ENCODE results near the gene DDX10. TPM values are rescaled to one million over a fixed set of nuclear protein-coding genes. Genes with fewer than 3 reads are reported as not detected.

DDX10 gene
- total RNA-seq, 4 donors from 2014 or later = 27.9 to 511 (median 31.5) TPM

DNA sequence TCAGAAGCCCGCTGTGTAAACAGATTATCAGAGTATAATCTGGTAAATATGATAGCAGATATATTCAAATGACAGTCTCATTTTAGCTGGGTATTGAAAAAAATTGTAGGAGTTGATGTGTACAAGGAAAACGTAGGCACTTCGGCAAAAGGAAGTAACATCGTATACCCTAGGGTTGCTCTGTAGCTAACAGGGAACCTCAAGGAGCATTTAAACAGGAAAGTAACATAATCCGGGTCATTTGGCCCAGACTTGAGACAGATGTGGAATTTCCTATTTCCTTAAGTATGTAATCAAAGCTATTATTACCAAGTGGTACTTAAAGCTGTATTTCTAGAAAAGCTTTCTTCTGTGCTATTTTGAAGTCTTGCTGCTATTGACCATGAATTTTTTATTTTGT lies 215.6 kb downstream of the DDX10 start:
- H3K9me3 ChIP-seq = no peaks in the 10 kb centered on the region
- no peaks in the 10 kb centered on the region for H3K27me3 ChIP-seq
- H3K4me1 ChIP-seq = no peaks in the 10 kb centered on the region
- TF ChIP-seq, protein P1, sequence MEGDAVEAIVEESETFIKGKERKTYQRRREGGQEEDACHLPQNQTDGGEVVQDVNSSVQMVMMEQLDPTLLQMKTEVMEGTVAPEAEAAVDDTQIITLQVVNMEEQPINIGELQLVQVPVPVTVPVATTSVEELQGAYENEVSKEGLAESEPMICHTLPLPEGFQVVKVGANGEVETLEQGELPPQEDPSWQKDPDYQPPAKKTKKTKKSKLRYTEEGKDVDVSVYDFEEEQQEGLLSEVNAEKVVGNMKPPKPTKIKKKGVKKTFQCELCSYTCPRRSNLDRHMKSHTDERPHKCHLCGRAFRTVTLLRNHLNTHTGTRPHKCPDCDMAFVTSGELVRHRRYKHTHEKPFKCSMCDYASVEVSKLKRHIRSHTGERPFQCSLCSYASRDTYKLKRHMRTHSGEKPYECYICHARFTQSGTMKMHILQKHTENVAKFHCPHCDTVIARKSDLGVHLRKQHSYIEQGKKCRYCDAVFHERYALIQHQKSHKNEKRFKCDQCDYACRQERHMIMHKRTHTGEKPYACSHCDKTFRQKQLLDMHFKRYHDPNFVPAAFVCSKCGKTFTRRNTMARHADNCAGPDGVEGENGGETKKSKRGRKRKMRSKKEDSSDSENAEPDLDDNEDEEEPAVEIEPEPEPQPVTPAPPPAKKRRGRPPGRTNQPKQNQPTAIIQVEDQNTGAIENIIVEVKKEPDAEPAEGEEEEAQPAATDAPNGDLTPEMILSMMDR (IDR thresholded peaks at IDR 0.05) = no peak
- TF ChIP-seq POLR2A (IDR thresholded peaks at IDR 0.05) = no peak
- intact Hi-C loops (cut with DNase I; ENCODE audit: low total_unique reads) = no loop called here
- H3K27ac ChIP-seq = no peak overlapping the region
- no peak for DNase-seq
- H3K4me3 ChIP-seq = no peak overlapping the region
- H3K36me3 ChIP-seq = no peaks in the 10 kb centered on the region

DNA sequence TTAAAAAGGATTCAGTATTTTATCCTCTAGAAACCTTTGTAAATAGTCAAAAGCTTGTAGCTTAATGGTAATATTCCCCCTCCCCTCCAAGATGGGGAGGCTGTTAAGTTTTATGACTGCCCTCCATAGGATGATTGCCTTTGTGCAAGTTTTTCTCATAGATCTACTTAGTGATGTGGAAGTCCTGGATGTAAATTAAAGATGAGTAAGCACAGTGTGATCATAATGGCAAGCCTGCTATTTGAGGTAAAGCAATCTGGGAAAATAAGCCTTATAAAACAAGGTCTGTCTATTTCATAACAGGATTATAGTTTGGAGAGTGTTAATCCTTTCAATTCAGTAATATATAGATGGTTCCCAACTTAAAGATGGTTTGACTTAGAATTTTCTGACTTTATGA lies 216.3 kb downstream of the DDX10 start:
- no peaks in the 10 kb centered on the region for H3K4me1 ChIP-seq
- intact Hi-C loops (cut with DNase I; ENCODE audit: low total_unique reads) = no loop called here
- no peaks in the 10 kb centered on the region for H3K36me3 ChIP-seq
- TF ChIP-seq POLR2A (IDR thresholded peaks at IDR 0.05) = no peak
- TF ChIP-seq, protein P1 (IDR thresholded peaks at IDR 0.05) = no peak
- DNase-seq = no peak
- H3K4me3 ChIP-seq = no peak overlapping the region
- H3K27ac ChIP-seq = no peak overlapping the region
- H3K27me3 ChIP-seq = no peaks in the 10 kb centered on the region
- H3K9me3 ChIP-seq = no peaks in the 10 kb centered on the region

DNA sequence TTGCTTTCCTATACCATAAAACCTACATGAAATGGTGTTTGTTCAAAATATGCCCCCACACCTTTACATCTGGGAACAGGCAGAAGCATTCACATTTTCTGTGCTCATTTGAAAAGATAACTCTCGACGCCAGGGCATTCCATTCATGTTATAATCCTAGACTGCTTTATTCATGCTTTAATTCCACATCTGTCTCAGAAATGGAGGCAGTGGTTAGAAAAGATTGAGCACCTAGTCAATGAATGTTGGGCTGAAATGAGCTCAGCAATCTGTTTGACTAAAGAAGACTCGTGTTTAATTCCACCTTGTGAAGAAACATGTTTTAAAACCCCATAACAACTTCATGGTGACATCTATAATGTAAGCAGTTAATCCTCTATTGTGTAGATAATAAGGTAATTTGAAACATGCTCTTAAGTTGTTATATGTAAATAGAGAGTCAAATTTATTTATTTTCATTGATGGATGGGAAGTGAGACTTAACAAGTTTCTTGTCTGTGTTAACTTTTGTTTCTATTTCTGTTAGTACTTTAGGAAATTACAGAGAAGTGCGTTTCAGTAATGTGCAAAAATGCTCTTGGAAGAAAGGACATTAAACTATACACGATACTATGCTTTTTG lies 217.5 kb downstream of the DDX10 start:
- Histone ChIP-seq H3K9me3 (no peaks in the 10 kb centered on the region), H3K4me1 (no peaks in the 10 kb centered on the region), H3K4me3 (no peak overlapping the region), H3K27ac (no peak overlapping the region), H3K27me3 (no peaks in the 10 kb centered on the region), H3K36me3 (no peaks in the 10 kb centered on the region)
- no peak for DNase-seq
- no peak for TF ChIP-seq POLR2A (IDR thresholded peaks at IDR 0.05)
- TF ChIP-seq, protein P1 (IDR thresholded peaks at IDR 0.05) = no peak
- intact Hi-C loops (cut with DNase I; ENCODE audit: low total_unique reads) = no loop called here

DNA sequence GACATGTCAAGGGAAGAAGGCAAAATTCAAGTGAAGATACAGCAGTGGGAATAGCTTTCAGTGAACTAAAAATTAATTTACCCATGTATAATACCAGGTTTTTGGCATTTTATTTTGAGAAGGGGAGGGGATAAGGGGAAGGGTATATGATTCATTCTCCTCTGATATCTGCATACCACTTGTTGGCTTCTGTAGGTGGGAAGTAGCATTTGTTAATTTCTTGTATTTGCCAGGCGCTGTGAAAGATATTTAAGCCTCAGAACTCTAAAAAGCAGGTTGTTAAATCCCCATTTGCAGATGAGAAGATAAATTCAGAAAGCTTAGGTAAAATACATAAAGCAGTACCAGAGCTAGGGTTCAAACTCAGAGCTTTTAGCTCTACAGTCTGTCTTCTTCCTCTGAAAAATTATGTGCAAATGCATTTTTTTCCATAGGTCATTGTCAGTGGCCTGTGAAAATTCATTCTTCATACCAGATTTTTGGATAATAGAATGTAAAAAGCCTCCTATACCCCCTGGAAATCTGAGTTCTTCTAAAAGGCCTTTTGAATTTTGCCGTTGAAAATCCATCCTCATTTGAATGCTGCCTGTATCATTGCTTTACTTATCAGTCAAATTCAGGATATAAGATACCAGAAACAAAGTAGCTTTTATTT lies 221.3 kb downstream of the DDX10 start:
- Histone ChIP-seq H3K4me1 (no peaks in the 10 kb centered on the region), H3K9me3 (no peaks in the 10 kb centered on the region), H3K4me3 (no peak overlapping the region), H3K27ac (no peak overlapping the region), H3K27me3 (no peaks in the 10 kb centered on the region), H3K36me3 (no peaks in the 10 kb centered on the region)
- TF ChIP-seq, protein P1 (IDR thresholded peaks at IDR 0.05) = no peak
- TF ChIP-seq POLR2A (IDR thresholded peaks at IDR 0.05) = no peak
- intact Hi-C loops (cut with DNase I; ENCODE audit: low total_unique reads) = no loop called here
- no peak for DNase-seq

DNA sequence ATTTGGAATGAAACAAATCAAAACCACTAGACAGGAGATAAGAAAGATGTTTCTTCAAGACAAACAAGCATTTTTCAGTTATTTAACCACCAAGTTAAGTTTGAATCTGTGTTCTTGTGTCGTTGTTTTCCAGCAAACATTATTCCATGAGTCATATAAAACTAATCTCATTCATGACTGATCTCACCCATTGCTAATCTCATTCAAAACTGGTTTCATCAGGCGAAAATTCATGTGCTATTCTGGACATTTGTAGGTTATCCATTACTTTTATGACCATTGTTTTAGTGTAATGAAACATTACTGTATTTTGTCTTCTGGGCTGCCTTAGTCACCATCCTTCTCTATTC lies 221.8 kb downstream of the DDX10 start:
- TF ChIP-seq POLR2A (IDR thresholded peaks at IDR 0.05) = no peak
- TF ChIP-seq, protein P1 (IDR thresholded peaks at IDR 0.05) = no peak
- no peak for DNase-seq
- intact Hi-C loops (cut with DNase I; ENCODE audit: low total_unique reads) = no loop called here
- Histone ChIP-seq H3K36me3 (no peaks in the 10 kb centered on the region), H3K27me3 (no peaks in the 10 kb centered on the region), H3K4me1 (no peaks in the 10 kb centered on the region), H3K4me3 (no peak overlapping the region), H3K9me3 (no peaks in the 10 kb centered on the region), H3K27ac (no peak overlapping the region)

Data from uterus (tissue), 4 donors.